ENCODE results near the gene HINT1. TPM values are rescaled to one million over a fixed set of nuclear protein-coding genes. Genes with fewer than 3 reads are reported as not detected.

Gene HINT1
- total RNA-seq, result 100 to 1,000 TPM; 179 to 491 (median 265) TPM

DNA sequence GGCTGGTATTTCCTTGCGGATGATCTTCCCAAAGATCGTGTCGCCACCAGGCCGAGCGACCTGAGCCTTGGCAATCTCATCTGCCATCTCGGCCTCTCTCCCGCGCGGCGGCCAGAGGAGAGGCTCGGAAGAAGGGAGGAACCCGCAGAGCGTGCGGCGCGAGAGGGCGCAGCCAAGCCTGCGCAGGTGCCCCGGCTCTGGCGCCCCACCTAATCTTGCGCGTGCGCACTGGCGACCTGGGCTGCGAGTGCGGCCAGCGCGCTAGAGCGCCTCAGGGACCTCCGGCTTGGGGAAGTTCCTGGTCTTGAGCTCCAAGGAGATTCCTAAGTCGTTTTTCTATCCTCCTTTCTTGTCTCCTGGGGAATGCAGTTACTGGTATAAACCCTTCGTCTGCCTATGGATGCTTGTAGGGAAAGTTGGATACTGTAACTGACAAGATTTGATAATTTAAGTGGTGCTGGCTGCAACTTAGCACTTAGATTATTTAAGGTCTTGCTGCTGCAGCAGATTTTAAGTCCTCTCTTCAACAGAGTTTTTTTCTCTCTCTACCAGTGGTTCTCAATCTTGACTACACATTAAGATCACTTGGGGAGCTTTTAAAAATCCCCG is at the start of gene HINT1:
Gene HINT1, minus strand, starts transcription at position 138 of the 609 bp plus-strand sequence. Its CDS starts 51 bp downstream, at position 87.
- ATAC-seq (replicated peaks in 6 of 8), result peak; percentile 76 to 94 (median 90)
- peak within 1 kb of the TSS; percentile 55 to 75 (median 71) for H3K4me3 ChIP-seq
- in situ Hi-C loops (cut with MboI; ENCODE audit: low pct_unique_long_range_greater_than_20kb in 2 of 9, low sequenced_read_pairs in 9 of 9, unreplicated experiment in 9 of 9), result loop anchor here in 6 of 9 experiments (10.0 to 25.0 kb wide), 3 partner anchors 222 to 250 kb away; no protein-coding TSS in a partner anchor
- H3K27ac ChIP-seq, result peak within 1 kb of the TSS; percentile 77
- WGBS, 10 experiments, result 0 to 20% (median 1%) methylated on average over 1 to 15 of the region's 33 CpGs; no CpG with 5 or more reads in 3 of the 10 experiments
- peaks cover 4 to 19% of the 10 kb centered on the region in 2 donors for H3K4me1 ChIP-seq (replicated peaks in 1 of 2)

- Histone ChIP-seq H3K4me3 (no peak overlapping the region), H3K27ac (no peak overlapping the region), H3K4me1 (replicated peaks in 1 of 2) (peaks cover 0 to 4% of the 10 kb centered on the region in 2 donors)
- in situ Hi-C loops (cut with MboI; ENCODE audit: low pct_unique_long_range_greater_than_20kb in 2 of 9, low sequenced_read_pairs in 9 of 9, unreplicated experiment in 9 of 9), result no loop called here
- 0 to 93% (median 65%) methylated on average over 1 to 2 of the region's 3 CpGs; no CpG with 5 or more reads in 1 of the 10 experiments for WGBS, 10 experiments
- peak in 5 of 8 experiments; percentile 14 to 44 (median 24) for ATAC-seq (replicated peaks in 6 of 8)
Observed at GRCh38 chr5:131214609-131215227, 49.7 kb upstream of the HINT1 start.

GRCh38 chr5:131212471-131213021 is 47.5 kb upstream of the HINT1 start:
- WGBS, 10 experiments, result 0 to 96% (median 87%) methylated on average over 1 to 5 of the region's 5 CpGs; no CpG with 5 or more reads in 1 of the 10 experiments
- ATAC-seq (replicated peaks in 6 of 8), result no peak
- no peak overlapping the region for H3K4me3 ChIP-seq
- in situ Hi-C loops (cut with MboI; ENCODE audit: low pct_unique_long_range_greater_than_20kb in 2 of 9, low sequenced_read_pairs in 9 of 9, unreplicated experiment in 9 of 9), result no loop called here
- peaks cover 0 to 4% of the 10 kb centered on the region in 2 donors for H3K4me1 ChIP-seq (replicated peaks in 1 of 2)
- H3K27ac ChIP-seq, result no peak overlapping the region

DNA sequence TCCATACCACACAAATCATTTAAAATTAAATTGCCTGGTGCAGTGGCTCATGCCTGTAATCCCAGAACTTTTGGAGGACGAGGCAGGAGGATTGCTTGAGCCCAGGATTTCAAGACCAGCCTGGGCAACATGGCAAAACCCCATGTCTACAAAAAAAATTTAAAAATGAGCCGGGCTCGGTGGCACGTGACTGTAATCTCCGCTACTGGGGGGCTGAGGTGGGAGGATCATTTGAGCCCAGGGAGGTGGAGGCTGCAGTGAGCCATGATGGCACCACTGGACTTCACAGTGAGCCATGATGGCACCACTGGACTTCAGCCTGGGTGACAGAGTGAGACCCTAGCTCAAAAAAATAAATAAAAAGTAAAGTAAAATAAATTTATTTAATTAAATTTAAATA is 46.6 kb upstream of the HINT1 start:
- peaks cover 0 to 4% of the 10 kb centered on the region in 2 donors for H3K4me1 ChIP-seq (replicated peaks in 1 of 2)
- H3K4me3 ChIP-seq, result no peak overlapping the region
- in situ Hi-C loops (cut with MboI; ENCODE audit: low pct_unique_long_range_greater_than_20kb in 2 of 9, low sequenced_read_pairs in 9 of 9, unreplicated experiment in 9 of 9), result no loop called here
- 20 to 100% (median 96%) methylated on average over 1 to 5 of the region's 5 CpGs; no CpG with 5 or more reads in 5 of the 10 experiments for WGBS, 10 experiments
- H3K27ac ChIP-seq, result no peak overlapping the region
- no peak for ATAC-seq (replicated peaks in 6 of 8)

- in situ Hi-C loops (cut with MboI; ENCODE audit: low pct_unique_long_range_greater_than_20kb in 2 of 9, low sequenced_read_pairs in 9 of 9, unreplicated experiment in 9 of 9), result no loop called here
- no peak for ATAC-seq (replicated peaks in 6 of 8)
- Histone ChIP-seq H3K4me3 (no peak overlapping the region), H3K27ac (no peak overlapping the region), H3K4me1 (replicated peaks in 1 of 2) (peaks cover 0 to under 1% of the 10 kb centered on the region in 2 donors)
Observed at GRCh38 chr5:131210151-131210510, 45.1 kb upstream of the HINT1 start.

DNA sequence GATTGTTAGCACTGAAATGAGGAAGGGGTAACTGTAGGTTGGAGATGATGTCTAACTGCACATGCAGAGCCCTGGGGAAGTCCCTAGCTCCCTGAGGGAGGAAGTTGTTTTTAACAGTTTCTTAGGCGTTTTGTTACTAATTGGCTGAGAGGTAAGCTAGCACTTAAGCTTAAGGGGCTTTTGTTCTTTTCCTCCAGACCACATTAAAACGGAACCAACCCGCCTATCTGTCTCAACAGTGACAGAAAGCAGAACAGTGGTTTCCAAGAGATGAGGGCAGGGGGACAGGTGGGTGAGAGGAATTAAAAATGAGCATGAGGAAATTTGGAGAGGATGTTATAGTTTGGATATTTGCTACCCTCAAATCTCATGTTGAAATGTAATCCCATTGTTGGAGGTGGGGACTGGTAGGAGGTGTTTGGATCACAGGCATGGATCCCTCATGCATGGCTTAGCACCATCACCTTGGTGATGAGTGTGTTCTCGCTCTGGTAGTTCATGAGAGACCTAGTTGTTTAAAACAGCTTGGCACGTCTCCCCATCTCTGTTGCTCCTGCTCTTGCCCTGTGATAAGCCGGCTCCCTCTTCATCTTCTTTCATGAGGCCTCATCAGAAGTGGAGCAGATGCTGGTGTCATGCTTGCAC is 44.6 kb upstream of the HINT1 start:
- Histone ChIP-seq H3K4me3 (no peak overlapping the region), H3K4me1 (replicated peaks in 1 of 2) (no peaks in the 10 kb centered on the region), H3K27ac (no peak overlapping the region)
- in situ Hi-C loops (cut with MboI; ENCODE audit: low pct_unique_long_range_greater_than_20kb in 2 of 9, low sequenced_read_pairs in 9 of 9, unreplicated experiment in 9 of 9), result no loop called here
- 15 to 80% (median 63%) methylated on average over 1 to 5 of the region's 6 CpGs; no CpG with 5 or more reads in 1 of the 10 experiments for WGBS, 10 experiments
- ATAC-seq (replicated peaks in 6 of 8), result no peak

DNA sequence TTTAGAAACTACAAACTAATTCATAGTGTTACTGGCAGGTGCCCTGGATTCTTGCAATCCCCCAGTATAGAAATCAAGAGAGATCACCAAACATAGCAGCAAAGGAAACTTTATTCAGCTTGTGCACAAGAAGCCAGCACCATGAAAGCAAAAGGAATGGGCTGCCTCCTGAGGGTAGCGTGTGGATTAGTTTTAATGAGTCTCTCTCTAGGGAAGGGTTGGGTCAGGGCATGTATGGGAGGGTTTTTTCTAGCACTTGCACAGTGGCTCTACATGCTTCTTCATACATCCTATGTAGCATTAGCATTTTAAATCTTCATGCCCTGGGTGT is 44.1 kb upstream of the HINT1 start:
- Histone ChIP-seq H3K27ac (no peak overlapping the region), H3K4me3 (no peak overlapping the region), H3K4me1 (replicated peaks in 1 of 2) (no peaks in the 10 kb centered on the region)
- no peak for ATAC-seq (replicated peaks in 6 of 8)
- in situ Hi-C loops (cut with MboI; ENCODE audit: low pct_unique_long_range_greater_than_20kb in 2 of 9, low sequenced_read_pairs in 9 of 9, unreplicated experiment in 9 of 9), result no loop called here
- 40 to 100% (median 100%) methylated on average over 1 of the region's 1 CpG; no CpG with 5 or more reads in 6 of the 10 experiments for WGBS, 10 experiments

- ATAC-seq (replicated peaks in 6 of 8), result no peak
- WGBS, 10 experiments, result 11 to 100% (median 80%) methylated on average over 1 of the region's 1 CpG; no CpG with 5 or more reads in 1 of the 10 experiments
- H3K4me1 ChIP-seq (replicated peaks in 1 of 2), result no peaks in the 10 kb centered on the region
Observed at GRCh38 chr5:131206772-131207171, 41.7 kb upstream of the HINT1 start.

DNA sequence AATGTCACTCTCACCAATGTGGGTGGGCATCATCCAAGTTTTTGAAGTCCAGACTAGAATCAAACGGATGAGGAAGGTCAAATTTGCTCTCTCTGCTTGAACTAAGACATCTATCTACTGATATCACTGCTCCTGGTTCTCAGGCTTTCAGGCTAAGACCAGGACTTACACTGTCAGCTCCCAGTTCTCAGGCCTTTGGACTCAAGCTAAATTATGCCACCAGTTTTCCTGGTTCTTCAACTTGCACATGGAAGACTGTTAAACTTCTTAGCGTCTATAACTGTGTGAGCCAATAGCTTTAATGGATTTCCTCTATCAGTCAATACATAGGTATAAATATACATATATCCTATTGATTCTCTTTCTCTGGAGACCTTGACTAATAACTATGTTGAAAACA is 41.0 kb upstream of the HINT1 start:
- Histone ChIP-seq H3K27ac (no peak overlapping the region), H3K4me3 (no peak overlapping the region), H3K4me1 (replicated peaks in 1 of 2) (no peaks in the 10 kb centered on the region)
- in situ Hi-C loops (cut with MboI; ENCODE audit: low pct_unique_long_range_greater_than_20kb in 2 of 9, low sequenced_read_pairs in 9 of 9, unreplicated experiment in 9 of 9), result no loop called here
- ATAC-seq (replicated peaks in 6 of 8), result no peak
- WGBS, 10 experiments, result 90 to 100% (median 96%) methylated on average over 1 to 2 of the region's 2 CpGs; no CpG with 5 or more reads in 6 of the 10 experiments

More at GRCh38 chr5:131206772-131207171, 41.7 kb upstream of the HINT1 start:
- in situ Hi-C loops (cut with MboI; ENCODE audit: low pct_unique_long_range_greater_than_20kb in 2 of 9, low sequenced_read_pairs in 9 of 9, unreplicated experiment in 9 of 9), result no loop called here
- H3K4me3 ChIP-seq, result no peak overlapping the region
- H3K27ac ChIP-seq, result no peak overlapping the region

DNA sequence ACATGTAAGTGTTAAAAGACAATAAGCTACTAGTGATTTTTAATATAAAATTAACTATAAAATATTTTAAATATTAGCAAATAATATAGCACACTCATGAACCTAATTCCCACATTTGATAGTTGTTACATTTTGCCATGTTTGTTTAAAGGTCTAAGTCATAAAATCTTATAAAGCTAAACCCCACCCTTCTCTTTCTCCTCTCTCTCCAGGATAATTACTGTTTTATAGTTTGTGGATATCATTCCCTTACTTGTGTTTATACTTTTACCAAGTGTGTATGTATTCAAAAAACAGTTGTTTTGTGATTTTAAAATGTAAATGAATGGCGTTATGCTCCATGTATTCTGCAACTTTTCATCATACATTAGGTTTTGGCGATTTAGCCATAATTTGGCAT is 39.9 kb upstream of the HINT1 start:
- in situ Hi-C loops (cut with MboI; ENCODE audit: low pct_unique_long_range_greater_than_20kb in 2 of 9, low sequenced_read_pairs in 9 of 9, unreplicated experiment in 9 of 9), result no loop called here
- no peak overlapping the region for H3K27ac ChIP-seq
- no peaks in the 10 kb centered on the region for H3K4me1 ChIP-seq (replicated peaks in 1 of 2)
- no peak for ATAC-seq (replicated peaks in 6 of 8)
- 71 to 100% (median 89%) methylated on average over 1 to 2 of the region's 2 CpGs for WGBS, 10 experiments
- H3K4me3 ChIP-seq, result no peak overlapping the region

DNA sequence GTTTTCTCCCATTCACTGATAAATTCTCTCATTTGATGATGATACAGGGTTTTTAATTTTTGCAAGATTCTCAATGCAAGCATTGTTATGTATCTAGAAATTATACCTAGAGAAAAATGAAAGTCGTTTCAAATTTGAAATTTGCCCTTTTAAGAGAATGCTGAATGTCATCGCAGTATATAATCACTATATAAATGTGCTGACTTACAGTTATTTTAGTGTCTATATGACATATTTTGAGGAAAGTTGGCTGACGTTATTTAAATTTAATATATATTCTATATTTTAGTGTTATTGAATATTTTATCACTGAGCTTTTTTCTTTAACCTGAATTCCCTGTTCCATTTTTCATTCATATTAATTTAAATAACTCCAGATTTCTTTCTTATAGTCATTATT is 35.5 kb upstream of the HINT1 start:
- 84 to 100% (median 93%) methylated on average over 3 of the region's 3 CpGs for WGBS, 10 experiments

GRCh38 chr5:131198625-131199024 is 33.6 kb upstream of the HINT1 start:
- no peak overlapping the region for H3K4me3 ChIP-seq
- H3K27ac ChIP-seq, result no peak overlapping the region
- 43 to 95% (median 86%) methylated on average over 1 to 5 of the region's 5 CpGs; no CpG with 5 or more reads in 1 of the 10 experiments for WGBS, 10 experiments
- no peaks in the 10 kb centered on the region for H3K4me1 ChIP-seq (replicated peaks in 1 of 2)
- ATAC-seq (replicated peaks in 6 of 8), result peak in 1 of 8 experiments; percentile 35
- in situ Hi-C loops (cut with MboI; ENCODE audit: low pct_unique_long_range_greater_than_20kb in 2 of 9, low sequenced_read_pairs in 9 of 9, unreplicated experiment in 9 of 9), result no loop called here

More for the DNA sequence above, 35.5 kb upstream of the HINT1 start:
- no peak for ATAC-seq (replicated peaks in 6 of 8)
- in situ Hi-C loops (cut with MboI; ENCODE audit: low pct_unique_long_range_greater_than_20kb in 2 of 9, low sequenced_read_pairs in 9 of 9, unreplicated experiment in 9 of 9), result no loop called here
- Histone ChIP-seq H3K4me1 (replicated peaks in 1 of 2) (no peaks in the 10 kb centered on the region), H3K4me3 (no peak overlapping the region), H3K27ac (no peak overlapping the region)

DNA sequence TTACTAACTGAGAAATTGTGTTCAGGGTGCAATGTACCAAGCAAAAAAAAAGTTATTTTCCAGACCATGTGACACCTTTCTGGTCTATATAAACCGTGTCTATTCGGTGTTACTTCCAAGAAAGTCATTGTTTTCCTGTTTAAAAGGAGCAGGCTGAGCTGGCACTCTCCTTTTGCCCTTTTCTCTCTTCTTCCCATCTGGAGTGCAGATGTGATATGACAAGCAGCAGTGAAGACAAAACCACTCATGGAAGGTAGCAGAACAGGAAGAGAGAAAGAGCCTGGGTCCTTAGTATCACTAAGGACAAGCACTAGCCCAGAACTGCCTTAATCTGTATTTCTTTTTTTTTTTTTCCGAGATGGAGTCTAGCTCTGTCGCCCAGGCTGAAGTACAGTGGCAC is 31.3 kb upstream of the HINT1 start:
- no peak overlapping the region for H3K4me3 ChIP-seq
- 7 to 100% (median 82%) methylated on average over 1 to 4 of the region's 4 CpGs; no CpG with 5 or more reads in 1 of the 10 experiments for WGBS, 10 experiments

More for the DNA sequence above, 31.3 kb upstream of the HINT1 start:
- in situ Hi-C loops (cut with MboI; ENCODE audit: low pct_unique_long_range_greater_than_20kb in 2 of 9, low sequenced_read_pairs in 9 of 9, unreplicated experiment in 9 of 9), result no loop called here
- Histone ChIP-seq H3K4me1 (replicated peaks in 1 of 2) (no peaks in the 10 kb centered on the region), H3K27ac (no peak overlapping the region)
- peak in 1 of 8 experiments; percentile 32 for ATAC-seq (replicated peaks in 6 of 8)
